ENCODE results near the gene TSPAN14.

Gene TSPAN14

GRCh38 chr10:80516506-80517075 lies 62.5 kb downstream of the TSPAN14 start:
- H3K9me2 ChIP-seq (replicated peaks; ENCODE audit: low read depth, low read length), result no peaks in the 10 kb centered on the region
- H3K4me1 ChIP-seq (ENCODE audit: insufficient read depth, low read length, poor library complexity, severe bottlenecking), result no peaks in the 10 kb centered on the region
- no peak overlapping the region for H3K9ac ChIP-seq (ENCODE audit: low read depth, low read length, poor library complexity, severe bottlenecking)
- no peaks in the 10 kb centered on the region for H3K9me3 ChIP-seq (ENCODE audit: insufficient read depth, low read depth, low read length)
- no peaks in the 10 kb centered on the region for H4K20me1 ChIP-seq (ENCODE audit: insufficient read depth, low read length, poor library complexity, severe bottlenecking)
- no peaks in the 10 kb centered on the region for H3F3A ChIP-seq (ENCODE audit: low read depth)
- H3K4me3 ChIP-seq (ENCODE audit: low read length, poor library complexity, severe bottlenecking), result no peak overlapping the region
- peaks cover 82% of the 10 kb centered on the region; the same call in 1 of the 2 replicates for H3K36me3 ChIP-seq (ENCODE audit: insufficient read depth, low read length)
- no peaks in the 10 kb centered on the region for H3K27me3 ChIP-seq (ENCODE audit: insufficient read depth, low read length, poor library complexity, severe bottlenecking)
- H3K4me2 ChIP-seq (ENCODE audit: low read depth, low read length, poor library complexity, severe bottlenecking), result no peak overlapping the region
- H2AFZ ChIP-seq (ENCODE audit: low read length), result no peak overlapping the region
- no peaks in the 10 kb centered on the region for H3K79me2 ChIP-seq (ENCODE audit: insufficient read depth, low read length)
- TF ChIP-seq EZH2phosphoT487 (IDR thresholded peaks at IDR 0.05; ENCODE audit: borderline replicate concordance) (no peak), CTCF (conservative IDR thresholded peaks at IDR 0.05; ENCODE audit: low read length) (no peak)

- peaks cover 72% of the 10 kb centered on the region; the same call in 1 of the 2 replicates for H3K36me3 ChIP-seq (ENCODE audit: insufficient read depth, low read length)
Observed at GRCh38 chr10:80517416-80518142, 63.5 kb downstream of the TSPAN14 start.

GRCh38 chr10:80518143-80518806 lies 64.2 kb downstream of the TSPAN14 start:
- H3K9me3 ChIP-seq (ENCODE audit: insufficient read depth, low read depth, low read length), result no peaks in the 10 kb centered on the region
- TF ChIP-seq EZH2phosphoT487 (IDR thresholded peaks at IDR 0.05; ENCODE audit: borderline replicate concordance) (no peak), CTCF (conservative IDR thresholded peaks at IDR 0.05; ENCODE audit: low read length) (no peak)
- no peak overlapping the region for H3K4me3 ChIP-seq (ENCODE audit: low read length, poor library complexity, severe bottlenecking)
- no peak overlapping the region for H3K4me2 ChIP-seq (ENCODE audit: low read depth, low read length, poor library complexity, severe bottlenecking)
- no peaks in the 10 kb centered on the region for H3K4me1 ChIP-seq (ENCODE audit: insufficient read depth, low read length, poor library complexity, severe bottlenecking)
- no peaks in the 10 kb centered on the region for H4K20me1 ChIP-seq (ENCODE audit: insufficient read depth, low read length, poor library complexity, severe bottlenecking)
- no peaks in the 10 kb centered on the region for H3F3A ChIP-seq (ENCODE audit: low read depth)
- H3K9ac ChIP-seq (ENCODE audit: low read depth, low read length, poor library complexity, severe bottlenecking), result no peak overlapping the region
- no peak overlapping the region for H2AFZ ChIP-seq (ENCODE audit: low read length)
- no peaks in the 10 kb centered on the region for H3K9me2 ChIP-seq (replicated peaks; ENCODE audit: low read depth, low read length)
- no peaks in the 10 kb centered on the region for H3K79me2 ChIP-seq (ENCODE audit: insufficient read depth, low read length)
- no peaks in the 10 kb centered on the region for H3K27me3 ChIP-seq (ENCODE audit: insufficient read depth, low read length, poor library complexity, severe bottlenecking)
- peaks cover 66% of the 10 kb centered on the region; the same call in 1 of the 2 replicates for H3K36me3 ChIP-seq (ENCODE audit: insufficient read depth, low read length)

More at GRCh38 chr10:80517416-80518142, 63.5 kb downstream of the TSPAN14 start:
- H3K4me2 ChIP-seq (ENCODE audit: low read depth, low read length, poor library complexity, severe bottlenecking), result no peak overlapping the region
- no peaks in the 10 kb centered on the region for H3K4me1 ChIP-seq (ENCODE audit: insufficient read depth, low read length, poor library complexity, severe bottlenecking)
- no peaks in the 10 kb centered on the region for H4K20me1 ChIP-seq (ENCODE audit: insufficient read depth, low read length, poor library complexity, severe bottlenecking)
- no peaks in the 10 kb centered on the region for H3K79me2 ChIP-seq (ENCODE audit: insufficient read depth, low read length)
- H3F3A ChIP-seq (ENCODE audit: low read depth), result no peaks in the 10 kb centered on the region
- H3K4me3 ChIP-seq (ENCODE audit: low read length, poor library complexity, severe bottlenecking), result no peak overlapping the region
- TF ChIP-seq CTCF (conservative IDR thresholded peaks at IDR 0.05; ENCODE audit: low read length) (no peak), EZH2phosphoT487 (IDR thresholded peaks at IDR 0.05; ENCODE audit: borderline replicate concordance) (no peak)
- no peak overlapping the region for H2AFZ ChIP-seq (ENCODE audit: low read length)
- H3K9me2 ChIP-seq (replicated peaks; ENCODE audit: low read depth, low read length), result no peaks in the 10 kb centered on the region
- no peaks in the 10 kb centered on the region for H3K9me3 ChIP-seq (ENCODE audit: insufficient read depth, low read depth, low read length)
- no peaks in the 10 kb centered on the region for H3K27me3 ChIP-seq (ENCODE audit: insufficient read depth, low read length, poor library complexity, severe bottlenecking)
- H3K9ac ChIP-seq (ENCODE audit: low read depth, low read length, poor library complexity, severe bottlenecking), result no peak overlapping the region
